HG03575 (cell line): ENCODE results near the gene GLYATL1B.
"Not testable (repeated sequence)": the region's sequence is repeated elsewhere in the genome, so short reads cannot be mapped to it uniquely, and the experiment has no call there.

Experiments used
- ATAC-seq: cut with Tn5 transposase; IDR thresholded peaks from one replicate; pipeline ENCODE4 v1.9.1; 2021; ENCODE audit not compliant: unreplicated experiment, insufficient number of reproducible peaks, low FRiP score; ENCODE audit errors: extremely low read depth

Gene GLYATL1B

GRCh38 chr11:59088162-59088561, 2.1 kb downstream of the GLYATL1B start:
- no peak for ATAC-seq

GRCh38 chr11:59093576-59093975, 7.5 kb downstream of the GLYATL1B start:
- not testable (repeated sequence) for ATAC-seq

- ATAC-seq, result peak; percentile 61
Measured at GRCh38 chr11:59095225-59095624, 9.1 kb downstream of the GLYATL1B start.

- ATAC-seq, result not testable (repeated sequence)
Measured at GRCh38 chr11:59095972-59096575, 10.0 kb downstream of the GLYATL1B start.

GRCh38 chr11:59097113-59097708, 11.1 kb downstream of the GLYATL1B start:
- peak; percentile 34 for ATAC-seq

- not testable (repeated sequence) for ATAC-seq
Measured at GRCh38 chr11:59097938-59098337, 11.8 kb downstream of the GLYATL1B start.

- peak; percentile 30 for ATAC-seq
Measured at GRCh38 chr11:59102259-59102765, 16.2 kb downstream of the GLYATL1B start.

GRCh38 chr11:59106363-59107336, 20.5 kb downstream of the GLYATL1B start, which contains the start of gene FAM111B:
TSS of gene FAM111B (plus strand) at chr11:59107237. CDS start at chr11:59109626, 2,389 bp downstream.
- ATAC-seq, result peak; percentile 67

GRCh38 chr11:59107721-59108120, 21.6 kb downstream of the GLYATL1B start:
- ATAC-seq, result not testable (repeated sequence)

- no peak for ATAC-seq
Measured at GRCh38 chr11:59112494-59112893, 26.4 kb downstream of the GLYATL1B start.

GRCh38 chr11:59114344-59114743, 28.2 kb downstream of the GLYATL1B start:
- no peak for ATAC-seq

- no peak for ATAC-seq
Measured at GRCh38 chr11:59115553-59115952, 29.4 kb downstream of the GLYATL1B start.

GRCh38 chr11:59117774-59118173, 31.7 kb downstream of the GLYATL1B start:
- no peak for ATAC-seq

GRCh38 chr11:59119826-59120225, 33.7 kb downstream of the GLYATL1B start:
- ATAC-seq, result no peak

GRCh38 chr11:59135648-59136461, 49.7 kb downstream of the GLYATL1B start:
- peak; percentile 63 for ATAC-seq

GRCh38 chr11:59136551-59136950, 50.4 kb downstream of the GLYATL1B start:
- ATAC-seq, result not testable (repeated sequence)

- no peak for ATAC-seq
Measured at GRCh38 chr11:59137190-59137589, 51.1 kb downstream of the GLYATL1B start.

- ATAC-seq, result no peak
Measured at GRCh38 chr11:59138643-59139042, 52.5 kb downstream of the GLYATL1B start.

GRCh38 chr11:59141191-59141590, 55.1 kb downstream of the GLYATL1B start:
- ATAC-seq, result no peak
